ENCODE measurements around the gene RNF214. TPM values are rescaled to one million over a fixed set of nuclear protein-coding genes. Genes with fewer than 3 reads are reported as not detected.

RNF214 gene
- total RNA-seq, 1 experiment from 2014 or later: 28.1 TPM

DNA sequence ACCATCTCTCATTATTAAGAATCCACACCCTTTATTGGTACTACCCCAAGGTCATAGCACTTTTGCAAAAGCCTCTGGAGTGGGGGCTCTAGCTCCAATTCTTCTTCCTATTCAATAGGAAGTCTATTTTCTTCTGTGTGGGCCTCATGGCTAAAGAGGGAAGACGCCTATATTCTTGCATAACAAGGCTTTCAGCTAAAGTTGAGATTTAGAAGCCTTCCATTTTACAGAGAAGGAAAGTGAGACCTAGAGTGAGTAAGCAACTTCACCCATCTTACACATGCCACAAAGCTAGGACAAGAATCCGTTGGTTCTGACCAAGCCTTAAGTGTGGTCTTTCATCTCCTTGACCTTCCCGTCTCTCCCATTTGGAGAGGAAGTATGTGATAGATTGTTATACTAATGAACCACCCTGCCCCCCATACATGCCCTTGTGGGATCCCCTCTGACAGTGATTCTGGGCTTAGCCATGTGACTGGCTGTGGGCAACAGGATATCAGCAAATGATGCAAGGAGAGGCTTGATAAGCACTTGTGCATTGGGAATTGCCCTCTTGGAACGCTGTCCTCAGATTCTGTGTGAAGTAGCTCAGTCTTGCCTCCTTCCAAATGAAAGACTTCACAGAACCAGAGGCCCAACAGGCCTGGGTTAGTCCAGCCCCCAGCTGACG, 71.3 kb downstream of the RNF214 start:
- Histone ChIP-seq H3F3A (ENCODE audit: insufficient read depth, low read depth) (no peaks in the 10 kb centered on the region), H4K20me1 (ENCODE audit: insufficient read depth) (no peaks in the 10 kb centered on the region), H3K36me3 (ENCODE audit: low read depth) (no peaks in the 10 kb centered on the region), H3K9me2 (ENCODE audit: insufficient read depth) (no peaks in the 10 kb centered on the region), H3K4me3 (no peak overlapping the region), H3K79me2 (ENCODE audit: low read depth) (no peaks in the 10 kb centered on the region), H3K4me1 (replicated peaks; ENCODE audit: insufficient read depth) (no peaks in the 10 kb centered on the region), H3K27ac (no peak overlapping the region), H2AFZ (no peak overlapping the region), H3K27me3 (ENCODE audit: insufficient read depth, low read depth) (no peaks in the 10 kb centered on the region), H3K9me3 (ENCODE audit: insufficient read depth, low read depth) (no peaks in the 10 kb centered on the region), H3K4me2 (no peak overlapping the region)
- POLR2A ChIA-PET (ENCODE audit: unreplicated experiment): no interaction called here
- DNase-seq: no peak
- CTCF ChIA-PET: no interaction called here
- TF ChIP-seq EZH2 (IDR thresholded peaks at IDR 0.05; ENCODE audit: low read depth): no peak
- TF ChIP-seq CTCF (conservative IDR thresholded peaks at IDR 0.05): no peak
- intact Hi-C loops (cut with micrococcal nuclease; ENCODE audit: unreplicated experiment): no loop called here
- BruUV-seq (replicated peaks): no TSS peak

DNA sequence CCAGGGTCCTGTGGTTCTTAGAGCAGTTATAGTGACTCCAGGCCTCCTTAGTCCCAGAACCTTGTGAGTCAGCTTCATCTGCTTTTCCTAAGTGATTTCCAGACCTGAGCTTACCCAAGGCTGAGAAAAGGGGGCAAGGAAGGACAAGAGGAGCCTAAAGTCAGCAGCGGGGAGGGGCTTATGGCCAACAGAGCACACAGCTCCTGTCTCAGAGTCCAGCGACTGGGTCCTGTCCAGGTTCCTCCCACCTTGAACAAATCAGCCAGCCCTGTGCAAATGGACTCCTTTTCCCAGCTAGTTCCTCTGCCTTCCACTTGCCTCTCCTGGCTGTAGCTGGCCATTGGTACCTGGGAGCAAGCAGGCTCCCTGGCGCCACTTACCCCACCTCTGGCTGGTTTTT, 72.7 kb downstream of the RNF214 start:
- CTCF ChIA-PET: no interaction called here
- POLR2A ChIA-PET (ENCODE audit: unreplicated experiment): no interaction called here

GRCh38 chr11:117309310-117309709, 76.8 kb downstream of the RNF214 start:
- no peak overlapping the region for H3K4me2 ChIP-seq
- H3K36me3 ChIP-seq (ENCODE audit: low read depth): no peaks in the 10 kb centered on the region
- H3F3A ChIP-seq (ENCODE audit: insufficient read depth, low read depth): no peaks in the 10 kb centered on the region
- intact Hi-C loops (cut with micrococcal nuclease; ENCODE audit: unreplicated experiment): no loop called here
- H4K20me1 ChIP-seq (ENCODE audit: insufficient read depth): no peaks in the 10 kb centered on the region
- no peak for DNase-seq
- no TSS peak for BruUV-seq (replicated peaks)
- no peaks in the 10 kb centered on the region for H3K27me3 ChIP-seq (ENCODE audit: insufficient read depth, low read depth)
- H3K79me2 ChIP-seq (ENCODE audit: low read depth): no peaks in the 10 kb centered on the region
- no peak overlapping the region for H3K27ac ChIP-seq
- CTCF ChIA-PET: interaction anchor here (1.1 kb wide), 1 partner anchor 9 kb away, joined by 5 read pairs; no protein-coding TSS in a partner anchor
- no peak overlapping the region for H2AFZ ChIP-seq
- no peak for TF ChIP-seq CTCF (conservative IDR thresholded peaks at IDR 0.05)
- TF ChIP-seq EZH2 (IDR thresholded peaks at IDR 0.05; ENCODE audit: low read depth): no peak
- H3K4me1 ChIP-seq (replicated peaks; ENCODE audit: insufficient read depth): 0 out of 2 replicates have a peak, but pooled peaks cover 12% of the 10 kb centered on the region
- no peaks in the 10 kb centered on the region for H3K9me2 ChIP-seq (ENCODE audit: insufficient read depth)
- no peak overlapping the region for H3K4me3 ChIP-seq
- H3K9me3 ChIP-seq (ENCODE audit: insufficient read depth, low read depth): no peaks in the 10 kb centered on the region
- POLR2A ChIA-PET (ENCODE audit: unreplicated experiment): interaction anchor here (0.6 kb wide), 1 partner anchor 18 kb away, joined by 5 read pairs; the partner anchor contains the start of gene CEP164

More for the DNA sequence above, 72.7 kb downstream of the RNF214 start:
- no peaks in the 10 kb centered on the region for H3K4me1 ChIP-seq (replicated peaks; ENCODE audit: insufficient read depth)
- H3K9me3 ChIP-seq (ENCODE audit: insufficient read depth, low read depth): no peaks in the 10 kb centered on the region
- no peaks in the 10 kb centered on the region for H3K27me3 ChIP-seq (ENCODE audit: insufficient read depth, low read depth)
- no peaks in the 10 kb centered on the region for H3K79me2 ChIP-seq (ENCODE audit: low read depth)
- no peaks in the 10 kb centered on the region for H3K9me2 ChIP-seq (ENCODE audit: insufficient read depth)
- no TSS peak for BruUV-seq (replicated peaks)
- H4K20me1 ChIP-seq (ENCODE audit: insufficient read depth): no peaks in the 10 kb centered on the region
- no peaks in the 10 kb centered on the region for H3K36me3 ChIP-seq (ENCODE audit: low read depth)
- no peak overlapping the region for H3K27ac ChIP-seq
- DNase-seq: no peak
- no peak overlapping the region for H2AFZ ChIP-seq
- H3K4me3 ChIP-seq: no peak overlapping the region
- TF ChIP-seq CTCF (conservative IDR thresholded peaks at IDR 0.05): no peak
- TF ChIP-seq EZH2 (IDR thresholded peaks at IDR 0.05; ENCODE audit: low read depth): no peak
- intact Hi-C loops (cut with micrococcal nuclease; ENCODE audit: unreplicated experiment): no loop called here
- H3F3A ChIP-seq (ENCODE audit: insufficient read depth, low read depth): no peaks in the 10 kb centered on the region
- no peak overlapping the region for H3K4me2 ChIP-seq
